Middle frontal gyrus (tissue), 1 donor: ENCODE data around the gene TIMM21.

Experiments
- DNase-seq: peaks from one replicate; pipeline ENCODE4 v3.0.0-alpha.2; 2015; ENCODE audit warnings: low spot score; ENCODE audit errors: extremely low spot score

TIMM21 gene

GRCh38 chr18:74147491-74147778 lies 888 bp upstream of the TIMM21 start:
- no peak for DNase-seq

- DNase-seq = no peak
Observed at GRCh38 chr18:74148543-74149070, 284 bp downstream of the TIMM21 start.

GRCh38 chr18:74149878-74150277 lies 1.6 kb downstream of the TIMM21 start:
- DNase-seq = no peak

- DNase-seq = no peak
Observed at GRCh38 chr18:74152270-74152669, 3.9 kb downstream of the TIMM21 start.

GRCh38 chr18:74152857-74153256 lies 4.5 kb downstream of the TIMM21 start:
- DNase-seq = no peak

GRCh38 chr18:74153377-74153776 lies 5.1 kb downstream of the TIMM21 start:
- no peak for DNase-seq

- no peak for DNase-seq
Observed at GRCh38 chr18:74153793-74154192, 5.5 kb downstream of the TIMM21 start.

GRCh38 chr18:74154716-74155115 lies 6.4 kb downstream of the TIMM21 start:
- no peak for DNase-seq

- DNase-seq = no peak
Observed at GRCh38 chr18:74155276-74155675, 7.0 kb downstream of the TIMM21 start.

GRCh38 chr18:74163019-74163660 lies 14.8 kb downstream of the TIMM21 start:
- DNase-seq = no peak

GRCh38 chr18:74166386-74166785 lies 18.1 kb downstream of the TIMM21 start:
- no peak for DNase-seq

GRCh38 chr18:74171910-74172606 lies 23.7 kb downstream of the TIMM21 start:
- no peak for DNase-seq

GRCh38 chr18:74172697-74173433 lies 24.5 kb downstream of the TIMM21 start:
- DNase-seq = no peak

GRCh38 chr18:74173434-74173750 lies 25.1 kb downstream of the TIMM21 start:
- DNase-seq = no peak

- DNase-seq = no peak
Observed at GRCh38 chr18:74175658-74176057, 27.3 kb downstream of the TIMM21 start.

- no peak for DNase-seq
Observed at GRCh38 chr18:74178884-74179283, 30.6 kb downstream of the TIMM21 start.

GRCh38 chr18:74179623-74180199 lies 31.4 kb downstream of the TIMM21 start:
- no peak for DNase-seq

GRCh38 chr18:74182335-74182734 lies 34.0 kb downstream of the TIMM21 start:
- DNase-seq = no peak

GRCh38 chr18:74183130-74183529 lies 34.8 kb downstream of the TIMM21 start:
- DNase-seq = no peak

- DNase-seq = no peak
Observed at GRCh38 chr18:74184875-74185274, 36.6 kb downstream of the TIMM21 start.

- DNase-seq = no peak
Observed at GRCh38 chr18:74185860-74186259, 37.5 kb downstream of the TIMM21 start.

- no peak for DNase-seq
Observed at GRCh38 chr18:74186661-74187060, 38.3 kb downstream of the TIMM21 start.
